Liver (tissue), 3 donors: ENCODE results near the gene RAB11A.

ENCODE experiments used
- ATF3 ChIP-seq: IDR thresholded peaks from 2 replicates; pipeline ENCODE4 v1.6.1; 2016; ENCODE audit warnings: antibody characterized with exemption
- FOXA1 ChIP-seq: IDR thresholded peaks from 2 replicates; pipeline ENCODE4 v1.6.1; 2016; ENCODE audit warnings: antibody characterized with exemption
- JUND ChIP-seq, 2 donors: IDR thresholded peaks; 2 replicates each; pipeline ENCODE4 v1.6.1; 2016; ENCODE audit warnings: antibody characterized with exemption in 2 of 2
- MAX ChIP-seq: IDR thresholded peaks from 2 replicates; pipeline ENCODE4 v1.6.1; 2016; ENCODE audit warnings: antibody characterized with exemption
- RXRA ChIP-seq, 2 donors: IDR thresholded peaks; 2 replicates each; pipeline ENCODE4 v1.6.1; 2017 to 2018; ENCODE audit warnings: antibody characterized with exemption in 2 of 2, mild to moderate bottlenecking in 1 of 2
- SP1 ChIP-seq: IDR thresholded peaks from 2 replicates; pipeline ENCODE4 v1.6.1; 2018; ENCODE audit warnings: antibody characterized with exemption, mild to moderate bottlenecking
- TAF1 ChIP-seq: conservative IDR thresholded peaks from 2 replicates; pipeline ENCODE4 v1.6.1; 2016; ENCODE audit warnings: antibody characterized with exemption, mild to moderate bottlenecking
- ZBTB33 ChIP-seq: IDR thresholded peaks from 2 replicates; pipeline ENCODE4 v1.6.1; 2016; ENCODE audit warnings: antibody characterized with exemption
- TF ChIP-seq, protein P1 (sequence below): fragments of 150-350 bp; IDR thresholded peaks from 2 replicates; pipeline ENCODE4 v1.5.1; 2017; ENCODE audit warnings: improper control_type of control experiment, low read depth, low read length; ENCODE audit not compliant: missing input control
- TF ChIP-seq, protein P2 (sequence below): IDR thresholded peaks from 2 replicates; pipeline ENCODE4 v1.6.1; 2016; ENCODE audit warnings: antibody characterized with exemption, mild to moderate bottlenecking
- donor health status: healthy.
- donor health status: healthy.

DNA sequence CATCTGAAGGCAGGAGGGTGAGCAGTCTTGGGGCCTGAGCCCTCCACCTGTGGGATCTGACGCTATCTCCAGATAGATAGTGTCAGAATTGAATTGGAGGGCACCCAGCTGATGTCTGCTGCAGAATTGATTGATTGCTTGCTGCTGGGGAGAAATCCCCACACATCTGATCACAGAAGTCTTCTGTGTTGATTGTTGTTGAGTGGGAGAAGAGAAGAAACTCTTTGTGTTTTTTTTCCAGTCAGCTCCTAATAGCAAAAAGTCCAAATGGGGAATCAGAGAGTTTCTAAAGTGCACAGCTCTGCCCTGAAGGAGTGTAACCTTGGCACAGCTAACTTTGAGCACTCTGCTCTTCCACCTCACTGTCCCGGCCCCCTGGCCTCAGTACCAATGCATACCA is 66.1 kb downstream of the RAB11A start:
- TF ChIP-seq ATF3 (no peak), ZBTB33 (no peak), MAX (no peak), TAF1 (no peak), FOXA1 (no peak), RXRA (IDR thresholded peaks at IDR 0.05) (no peak), JUND (IDR thresholded peaks at IDR 0.05) (no peak), SP1 (no peak)
- TF ChIP-seq, protein P1, sequence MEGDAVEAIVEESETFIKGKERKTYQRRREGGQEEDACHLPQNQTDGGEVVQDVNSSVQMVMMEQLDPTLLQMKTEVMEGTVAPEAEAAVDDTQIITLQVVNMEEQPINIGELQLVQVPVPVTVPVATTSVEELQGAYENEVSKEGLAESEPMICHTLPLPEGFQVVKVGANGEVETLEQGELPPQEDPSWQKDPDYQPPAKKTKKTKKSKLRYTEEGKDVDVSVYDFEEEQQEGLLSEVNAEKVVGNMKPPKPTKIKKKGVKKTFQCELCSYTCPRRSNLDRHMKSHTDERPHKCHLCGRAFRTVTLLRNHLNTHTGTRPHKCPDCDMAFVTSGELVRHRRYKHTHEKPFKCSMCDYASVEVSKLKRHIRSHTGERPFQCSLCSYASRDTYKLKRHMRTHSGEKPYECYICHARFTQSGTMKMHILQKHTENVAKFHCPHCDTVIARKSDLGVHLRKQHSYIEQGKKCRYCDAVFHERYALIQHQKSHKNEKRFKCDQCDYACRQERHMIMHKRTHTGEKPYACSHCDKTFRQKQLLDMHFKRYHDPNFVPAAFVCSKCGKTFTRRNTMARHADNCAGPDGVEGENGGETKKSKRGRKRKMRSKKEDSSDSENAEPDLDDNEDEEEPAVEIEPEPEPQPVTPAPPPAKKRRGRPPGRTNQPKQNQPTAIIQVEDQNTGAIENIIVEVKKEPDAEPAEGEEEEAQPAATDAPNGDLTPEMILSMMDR, result no peak
- TF ChIP-seq, protein P2, sequence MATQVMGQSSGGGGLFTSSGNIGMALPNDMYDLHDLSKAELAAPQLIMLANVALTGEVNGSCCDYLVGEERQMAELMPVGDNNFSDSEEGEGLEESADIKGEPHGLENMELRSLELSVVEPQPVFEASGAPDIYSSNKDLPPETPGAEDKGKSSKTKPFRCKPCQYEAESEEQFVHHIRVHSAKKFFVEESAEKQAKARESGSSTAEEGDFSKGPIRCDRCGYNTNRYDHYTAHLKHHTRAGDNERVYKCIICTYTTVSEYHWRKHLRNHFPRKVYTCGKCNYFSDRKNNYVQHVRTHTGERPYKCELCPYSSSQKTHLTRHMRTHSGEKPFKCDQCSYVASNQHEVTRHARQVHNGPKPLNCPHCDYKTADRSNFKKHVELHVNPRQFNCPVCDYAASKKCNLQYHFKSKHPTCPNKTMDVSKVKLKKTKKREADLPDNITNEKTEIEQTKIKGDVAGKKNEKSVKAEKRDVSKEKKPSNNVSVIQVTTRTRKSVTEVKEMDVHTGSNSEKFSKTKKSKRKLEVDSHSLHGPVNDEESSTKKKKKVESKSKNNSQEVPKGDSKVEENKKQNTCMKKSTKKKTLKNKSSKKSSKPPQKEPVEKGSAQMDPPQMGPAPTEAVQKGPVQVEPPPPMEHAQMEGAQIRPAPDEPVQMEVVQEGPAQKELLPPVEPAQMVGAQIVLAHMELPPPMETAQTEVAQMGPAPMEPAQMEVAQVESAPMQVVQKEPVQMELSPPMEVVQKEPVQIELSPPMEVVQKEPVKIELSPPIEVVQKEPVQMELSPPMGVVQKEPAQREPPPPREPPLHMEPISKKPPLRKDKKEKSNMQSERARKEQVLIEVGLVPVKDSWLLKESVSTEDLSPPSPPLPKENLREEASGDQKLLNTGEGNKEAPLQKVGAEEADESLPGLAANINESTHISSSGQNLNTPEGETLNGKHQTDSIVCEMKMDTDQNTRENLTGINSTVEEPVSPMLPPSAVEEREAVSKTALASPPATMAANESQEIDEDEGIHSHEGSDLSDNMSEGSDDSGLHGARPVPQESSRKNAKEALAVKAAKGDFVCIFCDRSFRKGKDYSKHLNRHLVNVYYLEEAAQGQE, result no peak
